NB4 (cell line): ENCODE measurements around the gene INPP4A.

ENCODE experiments used
- CTCF ChIP-seq: IDR thresholded peaks from one replicate; pipeline ENCODE4 v1.5.1; 2012; ENCODE audit warnings: low read depth, low read length
- MYC ChIP-seq: IDR thresholded peaks from 2 replicates; pipeline ENCODE4 v1.6.1; 2011; ENCODE audit warnings: low read depth, low read length
- POLR2A ChIP-seq: IDR thresholded peaks from 2 replicates; pipeline ENCODE4 v1.6.1; 2011; ENCODE audit warnings: mild to moderate bottlenecking; ENCODE audit not compliant: insufficient read length; ENCODE audit errors: extremely low read depth

- TF ChIP-seq CTCF (no peak), POLR2A (no peak), MYC (no peak)
Observed at GRCh38 chr2:98469862-98470544, 25.3 kb downstream of the INPP4A start.
